Islet of Langerhans (tissue), 1 donor: ENCODE results near the gene ARMC9.

Experiments used
- FAIRE-seq: peaks from one replicate; lab custom pipeline; 2011; peaks lifted over from hg19 to GRCh38; lab: Jason Lieb, UNC

ARMC9 gene

DNA sequence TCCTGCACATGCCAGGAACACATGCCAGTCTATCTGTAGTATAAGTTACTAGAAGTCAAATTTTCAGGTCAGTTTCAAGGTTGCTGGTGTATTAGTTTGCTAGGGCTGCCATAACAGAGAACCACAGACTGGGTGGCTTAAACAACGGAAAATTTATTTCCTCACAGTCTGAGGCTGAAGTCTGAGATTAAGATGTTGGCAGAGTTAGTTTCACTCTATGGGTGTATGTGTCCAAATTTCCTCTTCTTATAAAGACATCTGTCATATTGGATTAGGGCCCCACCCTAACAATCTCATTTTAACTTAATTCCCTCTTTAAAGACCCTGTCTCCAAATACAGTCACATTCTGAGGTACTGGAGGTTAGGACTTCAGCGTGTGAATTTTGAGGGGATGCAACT, 223.6 kb downstream of the ARMC9 start:
- no peak for FAIRE-seq

DNA sequence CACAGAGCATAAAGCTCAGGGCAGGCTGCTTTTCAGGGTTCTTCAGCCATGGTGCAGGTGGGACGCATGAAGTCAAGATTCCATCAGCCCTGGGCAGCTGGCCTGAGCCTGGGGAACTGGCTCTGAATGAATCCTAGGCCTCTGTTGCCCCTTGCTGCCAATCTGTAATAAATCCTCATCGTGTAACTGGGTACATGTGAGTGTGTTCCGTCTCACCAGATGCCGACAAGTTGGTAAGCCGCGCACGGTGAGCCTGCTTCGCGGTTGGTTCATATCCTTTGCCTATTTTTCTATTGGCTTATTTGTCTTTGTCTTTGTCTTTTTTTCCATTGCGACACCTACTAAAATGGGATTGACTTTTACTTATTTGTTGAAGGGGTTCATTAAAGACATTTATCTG, 224.7 kb downstream of the ARMC9 start:
- no peak for FAIRE-seq
